Measurements from ENCODE around the gene TCFL5.

TCFL5 gene

GRCh38 chr20:62795023-62795761, 66.4 kb downstream of the TCFL5 start:
- DNase-seq (ENCODE audit: low spot score) = no peak

- peak; percentile 92 for DNase-seq (ENCODE audit: low spot score)
Observed at GRCh38 chr20:62794007-62794724, 67.5 kb downstream of the TCFL5 start.

- no peak for DNase-seq (ENCODE audit: low spot score)
Observed at GRCh38 chr20:62793757-62794006, 67.9 kb downstream of the TCFL5 start.

- no peak for DNase-seq (ENCODE audit: low spot score)
Observed at GRCh38 chr20:62792940-62793756, 68.5 kb downstream of the TCFL5 start.

GRCh38 chr20:62792182-62792939, 69.3 kb downstream of the TCFL5 start:
- no peak for DNase-seq (ENCODE audit: low spot score)

GRCh38 chr20:62791301-62792181, 70.1 kb downstream of the TCFL5 start:
- DNase-seq (ENCODE audit: low spot score) = peak; percentile 88
